ENCODE data around the gene NDUFC1.
"Not testable (repeated sequence)": the region's sequence is repeated elsewhere in the genome, so short reads cannot be mapped to it uniquely, and the experiment has no call there.

The NDUFC1 gene

GRCh38 chr4:139301821-139302611, at the start of gene NDUFC1:
Gene NDUFC1, minus strand, starts transcription at chr4:139302477. Its CDS starts 6,679 bp downstream, at chr4:139295798.
- peak; percentile 50 for DNase-seq

- no peak for DNase-seq
These were observed 35.3 kb upstream of the NDUFC1 start for GRCh38 chr4:139337612-139338011.

- no peak for DNase-seq
These were observed 30.8 kb upstream of the NDUFC1 start for GRCh38 chr4:139333046-139333445.

- no peak for DNase-seq
These were observed 28.9 kb upstream of the NDUFC1 start for GRCh38 chr4:139331185-139331584.

- DNase-seq = no peak
These were observed 28.0 kb upstream of the NDUFC1 start for GRCh38 chr4:139330283-139330682.

GRCh38 chr4:139329665-139330200, 27.5 kb upstream of the NDUFC1 start:
- no peak for DNase-seq

GRCh38 chr4:139324620-139325019, 22.3 kb upstream of the NDUFC1 start:
- no peak for DNase-seq

- not testable (repeated sequence) for DNase-seq
These were observed 20.3 kb upstream of the NDUFC1 start for GRCh38 chr4:139322541-139322940.

- DNase-seq = not testable (repeated sequence)
These were observed 19.8 kb upstream of the NDUFC1 start for GRCh38 chr4:139322070-139322469.

GRCh38 chr4:139319571-139319970, 17.3 kb upstream of the NDUFC1 start:
- no peak for DNase-seq

GRCh38 chr4:139317635-139318034, 15.4 kb upstream of the NDUFC1 start:
- DNase-seq = no peak

- no peak for DNase-seq
These were observed 14.5 kb upstream of the NDUFC1 start for GRCh38 chr4:139316733-139317132.

GRCh38 chr4:139315221-139315675, 13.0 kb upstream of the NDUFC1 start:
- DNase-seq = no peak

GRCh38 chr4:139314047-139314800, 11.9 kb upstream of the NDUFC1 start:
- no peak for DNase-seq

- DNase-seq = not testable (repeated sequence)
These were observed 11.1 kb upstream of the NDUFC1 start for GRCh38 chr4:139313414-139313813.

- no peak for DNase-seq
These were observed 10.5 kb upstream of the NDUFC1 start for GRCh38 chr4:139312552-139313332.

GRCh38 chr4:139311909-139312308, 9.6 kb upstream of the NDUFC1 start:
- no peak for DNase-seq

- no peak for DNase-seq
These were observed 2.6 kb upstream of the NDUFC1 start for GRCh38 chr4:139304920-139305319.

- DNase-seq = peak; percentile 98
These were observed 1.0 kb downstream of the NDUFC1 start, which contains the start of gene NAA15 for GRCh38 chr4:139301113-139301820. Gene NAA15, plus strand, starts transcription at chr4:139301505. Its CDS starts 273 bp downstream, at chr4:139301778.

GRCh38 chr4:139300431-139301112, 1.7 kb downstream of the NDUFC1 start:
- DNase-seq = no peak

- no peak for DNase-seq
These were observed 2.7 kb downstream of the NDUFC1 start for GRCh38 chr4:139299536-139299935.

All from activated CD4-positive, alpha-beta T cell treated with anti-CD3 and anti-CD28 coated beads for 1 hour (primary cell).